DOHH2 (cell line): ENCODE measurements around the gene COL18A1.

Experiments used
- CTCF ChIP-seq: fragments of 200-600 bp; sonication (generic); IDR thresholded peaks from one replicate; pipeline ENCODE4 v1.5.1; 2014; ENCODE audit warnings: antibody characterized with exemption, mild to moderate bottlenecking, low read depth, low read length; ENCODE audit not compliant: poor library complexity, severe bottlenecking
- EZH2phosphoT487 ChIP-seq: fragments of 200-600 bp; sonication (generic); IDR thresholded peaks from 2 replicates; pipeline ENCODE4 v1.6.1; 2017; ENCODE audit warnings: borderline replicate concordance, mild to moderate bottlenecking, antibody characterized with exemption, low read length, moderate library complexity, mixed read lengths

- TF ChIP-seq CTCF (no peak), EZH2phosphoT487 (no peak)
Measured at GRCh38 chr21:45509566-45510465, 104.9 kb downstream of the COL18A1 start.
